Anterior cingulate cortex (tissue), 58 donors: ENCODE results near the gene NEK9.

Experiments used
- DNase-seq, 58 donors: peaks; one replicate each; lab custom pipeline; 2025; lab: John Stamatoyannopoulos, UW

Gene NEK9

GRCh38 chr14:75046275-75046674 is 80.6 kb downstream of the NEK9 start:
- no peak for DNase-seq

- no peak for DNase-seq
Measured at GRCh38 chr14:75044752-75045151, 82.1 kb downstream of the NEK9 start.

GRCh38 chr14:75044322-75044721 is 82.5 kb downstream of the NEK9 start:
- DNase-seq: no peak

- no peak for DNase-seq
Measured at GRCh38 chr14:75042035-75042434, 84.8 kb downstream of the NEK9 start.

GRCh38 chr14:75041613-75042012 is 85.2 kb downstream of the NEK9 start:
- DNase-seq: no peak

- DNase-seq: no peak
Measured at GRCh38 chr14:75040959-75041358, 85.9 kb downstream of the NEK9 start.

- DNase-seq: no peak
Measured at GRCh38 chr14:75040507-75040906, 86.3 kb downstream of the NEK9 start.

- DNase-seq: no peak
Measured at GRCh38 chr14:75032939-75033338, 93.9 kb downstream of the NEK9 start.

GRCh38 chr14:75030147-75030546 is 96.7 kb downstream of the NEK9 start:
- DNase-seq: no peak
